ENCODE results near the gene STK16. TPM values are rescaled to one million over a fixed set of nuclear protein-coding genes. Genes with fewer than 3 reads are reported as not detected.

STK16 gene
- total and polyA plus RNA-seq, 2 of the 13 experiments (the other 11 are each of a cell fraction or from before 2014, with no cell fraction given), result 28.0 to 50.9 TPM

GRCh38 chr2:219293736-219294231 is 48.5 kb downstream of the STK16 start:
- Histone ChIP-seq H3K27ac (ENCODE audit: extremely low read length, insufficient read depth, low read length) (no peak overlapping the region), H3K9ac (ENCODE audit: insufficient read depth, low read depth, low read length) (peak overlapping the region; percentile 75; the same call in 1 of the 2 replicates), H3K4me1 (ENCODE audit: insufficient read depth, low read length) (peaks cover 32% of the 10 kb centered on the region), H2AFZ (ENCODE audit: low read length) (peak overlapping the region; percentile 77), H3K79me2 (ENCODE audit: insufficient read depth, low read length) (no peaks in the 10 kb centered on the region), H3K9me3 (ENCODE audit: low read length) (no peaks in the 10 kb centered on the region), H4K20me1 (ENCODE audit: insufficient read depth, low read length) (no peaks in the 10 kb centered on the region), H3K4me3 (replicated peaks in 1 of 3; ENCODE audit: insufficient read depth in 1 of 3, low read depth in 2 of 3, low read length in 3 of 3) (peak overlapping the region in 1 of 3 experiments; percentile 81; a peak in 1 of 6 replicates), H3K27me3 (ENCODE audit: control insufficient read depth in 1 of 2, insufficient read depth in 2 of 2, low read length in 2 of 2) (peaks cover 6 to 74% of the 10 kb centered on the region in 2 experiments; a peak in 4 of 5 replicates), H3K4me2 (ENCODE audit: low read depth, low read length) (peak overlapping the region; percentile 87), H3K36me3 (replicated peaks in 1 of 2; ENCODE audit: control insufficient read depth in 1 of 2, insufficient read depth in 2 of 2, low read length in 2 of 2) (no peaks in the 10 kb centered on the region)
- BruUV-seq (replicated peaks), result no TSS peak
- in situ Hi-C loops (cut with HindIII; ENCODE audit: extremely low pct_ligation_motif_present, low pct_unique_long_range_greater_than_20kb), result no loop called here
- intact Hi-C loops (cut with micrococcal nuclease; ENCODE audit: unreplicated experiment), result loop anchor here (1.0 to 10.0 kb wide), 4 partner anchors 14 to 241 kb away; partner anchors contain the start of genes ABCB6 and DNAJB2
- 55% methylated on average over 5 of the region's 5 CpGs for WGBS (ENCODE audit: low lambda C conversion rate)
- no peak for ATAC-seq
- FAIRE-seq, result no peak
- POLR2A ChIA-PET, result interaction anchor here (1.0 to 3.6 kb wide), 6 partner anchors 15 to 117 kb away, joined by 3 to 47 read pairs (median 16); partner anchors contain the start of genes CNPPD1, DNAJB2, GLB1L and STK16
- CTCF ChIA-PET (ENCODE audit: low intra/inter-chr PET ratio, low total read pairs), result interaction anchor here (1.2 to 3.4 kb wide), 6 partner anchors 17 to 134 kb away, joined by 3 to 88 read pairs (median 14); partner anchors contain the start of genes ANKZF1, ATG9A, DNAJB2 and NHEJ1
- no peak for DNase-seq (ENCODE audit: low spot score)
- no peak for TF ChIP-seq ZNF83 (CRISPR knock-in tag; IDR thresholded peaks at IDR 0.05; ENCODE audit: borderline replicate concordance)
- no peak for TF ChIP-seq ZNF138 (CRISPR knock-in tag; IDR thresholded peaks at IDR 0.05; ENCODE audit: low read depth)
- no peak for TF ChIP-seq CEBPZ (IDR thresholded peaks at IDR 0.05; ENCODE audit: low read length)
- TF ChIP-seq CBX5 (CRISPR knock-in tag; IDR thresholded peaks at IDR 0.05; ENCODE audit: borderline replicate concordance), result no peak
- no peak for TF ChIP-seq ZSCAN5A (CRISPR knock-in tag; IDR thresholded peaks at IDR 0.05; ENCODE audit: borderline replicate concordance)
- TF ChIP-seq ZNF337 (CRISPR knock-in tag; IDR thresholded peaks at IDR 0.05; ENCODE audit: borderline replicate concordance, low read depth), result no peak
- no peak for TF ChIP-seq EP300 (IDR thresholded peaks at IDR 0.05; ENCODE audit: low read depth in 2 of 2, low read length in 2 of 2)
- no peak for TF ChIP-seq EP300 (CRISPR knock-in tag; IDR thresholded peaks at IDR 0.05; ENCODE audit: borderline replicate concordance)
- TF ChIP-seq MIER3 (CRISPR knock-in tag; IDR thresholded peaks at IDR 0.05; ENCODE audit: borderline replicate concordance), result no peak
- TF ChIP-seq ARID5B (CRISPR knock-in tag; IDR thresholded peaks at IDR 0.05), result no peak
